Measurements from ENCODE around the gene MAPK1IP1L. TPM values are rescaled to one million over a fixed set of nuclear protein-coding genes. Genes with fewer than 3 reads are reported as not detected.

The MAPK1IP1L gene
- total RNA-seq: 20.2 and 26.1 TPM in 2 replicates

DNA sequence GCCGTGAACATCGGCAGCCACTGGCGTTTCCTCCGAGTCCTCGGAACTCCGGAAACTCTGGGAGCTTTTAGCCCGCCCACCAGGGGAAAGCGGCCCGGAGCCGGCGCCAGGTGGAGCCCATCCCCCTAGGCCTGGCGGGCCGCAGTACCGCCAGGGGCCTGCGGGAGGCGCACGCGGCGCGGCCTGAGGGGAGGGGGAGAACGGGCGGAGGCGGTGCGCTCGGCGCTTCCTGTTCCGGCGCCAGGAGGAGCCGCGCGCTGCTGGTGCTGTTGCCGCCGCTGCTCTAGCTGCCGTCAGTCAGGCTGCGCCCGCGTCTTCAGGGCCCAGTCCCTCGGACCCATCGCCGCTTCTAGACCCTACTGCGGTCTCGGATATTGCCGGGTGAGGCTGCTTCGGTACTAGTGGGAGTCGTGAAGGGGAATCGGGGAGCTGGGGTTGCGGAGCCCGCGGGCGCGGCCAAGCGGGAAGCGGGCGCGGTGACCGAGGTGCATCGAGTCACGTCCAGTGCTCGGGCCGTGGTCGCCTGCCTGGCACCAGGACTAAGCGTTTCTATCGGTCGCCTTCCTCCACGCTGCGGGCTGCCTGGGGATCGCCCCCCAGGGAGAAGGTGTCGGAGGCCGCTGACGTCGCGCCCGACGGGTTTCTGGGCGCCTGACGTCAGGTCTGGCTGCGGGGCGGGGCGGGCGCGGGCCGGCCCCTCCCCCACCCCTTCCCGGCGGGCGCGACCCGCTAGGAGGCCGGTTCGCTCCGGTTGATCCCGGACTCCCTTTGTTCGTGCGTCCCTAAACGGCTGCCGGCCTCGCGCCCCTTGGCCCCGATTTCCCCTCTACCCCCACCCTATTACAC lies at the start of gene MAPK1IP1L:
Gene MAPK1IP1L (plus strand): TSS at position 225 of the 846 bp plus-strand sequence. CDS start 10,037 bp downstream, outside the sequence.

GRCh38 chr14:55026793-55027561 lies 24.5 kb upstream of the MAPK1IP1L start, which contains the start of the genes SOCS4 and WDHD1:
Gene SOCS4 (plus strand): TSS chr14:55027236. CDS start chr14:55043042, 15,806 bp downstream.
Gene WDHD1 (minus strand): TSS chr14:55027099. CDS start chr14:55026787, 312 bp downstream.

Other genes with a start within 250 kb of the MAPK1IP1L start
- gene GCH1, start 148.8 kb upstream of the MAPK1IP1L start, total RNA-seq: 3.1 and 18.1 TPM in 2 replicates
- 8.7 and 11.3 TPM in 2 replicates for gene WDHD1, start 24.5 kb upstream of the MAPK1IP1L start, total RNA-seq
- 15.7 and 22.2 TPM in 2 replicates for gene SOCS4, start 24.4 kb upstream of the MAPK1IP1L start, total RNA-seq
- 152 and 171 TPM in 2 replicates for gene LGALS3, start 77.6 kb downstream of the MAPK1IP1L start, total RNA-seq
- gene DLGAP5, start 139.9 kb downstream of the MAPK1IP1L start, total RNA-seq: under 0.01 and 0.07 TPM in 2 replicates
- 30.1 and 33.4 TPM in 2 replicates for gene FBXO34, start 219.8 kb downstream of the MAPK1IP1L start, total RNA-seq